SK-MEL-5 (cell line): Measurements from ENCODE around the gene ARL13B. TPM values are rescaled to one million over a fixed set of nuclear protein-coding genes. Genes with fewer than 3 reads are reported as not detected.
"Not testable (repeated sequence)": the region's sequence is repeated elsewhere in the genome, so short reads cannot be mapped to it uniquely, and the experiment has no call there.

Source experiments
- DNase-seq: peaks from one replicate; pipeline ENCODE4 v3.0.0-alpha.2; 2016; ENCODE audit warnings: low read depth, low spot score
- in situ Hi-C: cut with HindIII; loops from 2 replicates; pipeline ENCODE4 v1.10.0; 2016; ENCODE audit warnings: low sequenced_read_pairs, high pct_unique_total_duplicates, low pct_unique_long_range_greater_than_20kb
- total RNA-seq: library from RNA; depleted of rRNA; stranded (reverse); fragments of >200 nt; shearing (Covaris generic); gene quantifications from 2 replicates; pipeline ENCODE4 v1.2.3, GENCODE V29; 2014

The ARL13B gene
- total RNA-seq, 1 experiment from 2014 or later: 11.8 TPM

DNA sequence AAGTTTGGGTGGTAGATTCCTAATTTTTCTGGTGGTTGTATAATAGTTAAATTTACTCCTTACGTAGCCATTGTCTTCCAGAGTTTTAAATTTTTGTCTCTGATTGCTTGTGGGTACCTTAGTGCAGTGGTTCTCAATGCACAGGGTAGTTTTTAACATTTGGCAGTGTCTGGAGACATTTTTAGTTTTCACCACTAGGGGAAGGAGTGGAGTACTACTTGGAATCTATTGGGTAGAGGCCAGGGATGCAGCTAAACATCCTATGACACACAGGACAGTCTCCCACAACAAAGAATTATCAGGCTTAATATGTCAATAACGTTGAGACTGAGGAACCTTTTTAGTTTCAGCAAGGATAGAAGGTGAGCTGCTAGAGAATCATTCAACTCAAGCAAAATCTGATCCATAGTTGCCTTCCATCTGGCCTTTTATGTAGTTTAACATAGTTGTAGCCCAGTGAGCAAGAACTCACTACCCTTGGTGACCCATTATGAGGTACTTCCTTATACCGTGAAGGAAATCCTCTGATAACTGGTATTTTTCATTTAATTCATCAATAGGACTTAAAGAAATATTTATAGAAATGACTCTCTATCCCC is 57.1 kb downstream of the ARL13B start:
- in situ Hi-C loops: no loop called here
- peak; percentile 72 for DNase-seq

DNA sequence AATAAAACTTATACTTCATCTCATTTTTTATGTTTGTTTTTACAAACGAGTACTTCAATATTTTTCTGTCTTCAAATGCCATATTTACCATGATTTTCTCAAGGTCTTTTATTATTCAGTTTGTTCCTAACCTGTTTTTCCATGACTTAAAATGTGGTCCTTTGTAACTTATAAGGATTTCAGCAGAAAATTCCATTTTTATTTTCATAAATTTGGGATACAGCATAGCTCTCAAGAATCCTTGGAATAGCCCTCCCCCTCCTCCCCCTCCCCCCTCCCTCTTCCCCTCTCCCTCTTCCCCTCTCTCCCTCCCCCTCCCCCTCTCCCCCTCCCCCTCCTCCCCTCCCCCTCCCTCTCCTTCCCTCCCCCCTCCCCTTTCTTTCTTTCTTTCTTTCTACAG is 63.3 kb downstream of the ARL13B start:
- in situ Hi-C loops: no loop called here
- no peak for DNase-seq

DNA sequence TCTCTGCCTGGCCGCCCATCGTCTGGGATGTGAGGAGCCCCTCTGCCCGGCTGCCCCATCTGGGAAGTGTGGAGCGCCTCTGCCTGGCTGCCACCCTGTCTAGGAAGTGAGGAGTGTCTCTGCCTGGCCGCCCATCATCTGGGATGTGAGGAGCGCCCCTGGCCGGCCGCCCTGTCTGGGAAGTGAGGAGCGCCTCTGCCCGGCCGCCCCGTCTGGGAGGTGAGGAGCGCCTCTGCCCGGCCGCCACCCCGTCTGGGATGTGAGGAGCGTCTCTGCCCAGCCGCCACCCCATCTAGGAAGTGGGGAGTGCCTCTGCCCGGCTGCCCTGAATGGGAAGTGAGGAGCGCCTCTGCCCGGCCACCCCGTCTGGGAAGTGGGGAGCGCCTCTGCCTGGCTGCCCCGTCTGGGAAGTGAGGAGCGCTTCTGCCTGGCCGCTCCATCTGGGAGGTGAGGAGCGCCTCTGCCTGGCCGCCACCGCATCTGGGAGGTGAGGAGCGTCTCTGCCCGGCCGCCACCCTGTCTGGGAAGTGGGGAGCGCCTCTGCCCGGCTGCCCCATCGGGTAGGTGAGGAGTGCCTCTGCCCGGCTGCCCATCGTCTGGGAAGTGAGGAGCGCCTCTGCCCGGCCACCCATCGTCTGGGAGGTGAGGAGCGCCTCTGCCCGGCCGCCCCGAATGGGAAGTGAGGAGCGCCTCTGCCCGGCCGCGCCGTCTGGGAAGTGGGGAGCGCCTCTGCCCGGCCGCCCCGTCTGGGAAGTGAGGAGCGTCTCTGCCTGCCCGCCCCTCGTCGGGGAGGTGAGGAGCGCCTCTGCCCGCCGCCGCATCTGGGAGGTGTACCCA is 64.4 kb downstream of the ARL13B start:
- DNase-seq, in situ Hi-C loops: not testable (repeated sequence)

DNA sequence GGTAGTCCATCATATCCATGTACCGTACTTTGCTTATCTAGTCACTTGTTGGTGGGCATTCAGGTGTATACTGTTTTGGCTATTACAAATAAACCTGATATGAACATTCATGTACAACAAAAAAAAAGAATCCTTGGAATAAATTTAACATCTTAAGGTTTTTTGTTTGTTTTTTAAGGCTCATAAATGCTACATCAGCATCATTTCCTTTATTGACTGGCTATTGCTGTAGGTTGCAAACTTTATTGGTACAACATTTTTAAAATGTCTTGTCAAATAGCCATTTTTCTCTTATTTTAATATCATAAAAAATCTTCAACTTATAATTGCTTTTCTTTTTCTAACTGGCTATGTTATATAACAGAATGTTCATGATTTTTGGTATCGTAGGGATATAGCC is 66.6 kb downstream of the ARL13B start:
- no peak for DNase-seq
- in situ Hi-C loops: no loop called here

DNA sequence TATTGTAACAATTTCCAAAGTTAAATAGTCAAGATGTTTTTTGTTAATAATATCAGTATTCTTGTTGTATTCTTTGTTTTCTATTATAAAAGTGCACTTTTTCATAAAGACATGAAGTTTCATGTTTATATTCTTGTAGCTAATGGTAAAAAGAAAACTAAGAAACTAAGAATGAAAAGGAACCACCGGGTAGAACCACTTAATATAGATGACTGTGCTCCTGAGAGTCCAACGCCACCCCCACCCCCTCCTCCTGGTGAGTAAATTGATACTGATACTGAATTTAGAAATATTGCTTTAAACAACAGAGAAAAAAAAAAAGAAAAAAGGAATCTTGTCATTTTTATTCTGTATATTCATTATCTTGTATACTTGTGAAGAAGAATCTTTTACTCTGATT is 69.3 kb downstream of the ARL13B start:
- in situ Hi-C loops: no loop called here
- no peak for DNase-seq

DNA sequence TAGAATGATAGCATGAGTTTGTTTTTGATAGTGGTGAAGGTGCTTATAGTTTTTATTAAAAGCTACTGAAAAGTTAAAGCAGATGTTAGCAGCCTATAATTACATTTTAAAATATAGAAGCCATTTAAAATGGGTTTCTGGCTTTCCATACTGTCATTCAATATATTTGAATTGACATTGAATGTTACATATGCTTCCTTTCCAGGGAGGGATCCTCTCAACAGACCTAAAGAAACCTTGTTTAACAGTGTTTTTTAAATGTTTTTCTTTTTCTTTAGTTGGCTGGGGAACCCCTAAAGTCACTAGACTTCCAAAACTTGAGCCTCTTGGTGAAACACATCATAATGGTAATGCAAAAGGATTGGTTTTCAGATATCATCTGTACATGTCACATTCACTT is 70.6 kb downstream of the ARL13B start:
- in situ Hi-C loops: no loop called here
- no peak for DNase-seq

DNA sequence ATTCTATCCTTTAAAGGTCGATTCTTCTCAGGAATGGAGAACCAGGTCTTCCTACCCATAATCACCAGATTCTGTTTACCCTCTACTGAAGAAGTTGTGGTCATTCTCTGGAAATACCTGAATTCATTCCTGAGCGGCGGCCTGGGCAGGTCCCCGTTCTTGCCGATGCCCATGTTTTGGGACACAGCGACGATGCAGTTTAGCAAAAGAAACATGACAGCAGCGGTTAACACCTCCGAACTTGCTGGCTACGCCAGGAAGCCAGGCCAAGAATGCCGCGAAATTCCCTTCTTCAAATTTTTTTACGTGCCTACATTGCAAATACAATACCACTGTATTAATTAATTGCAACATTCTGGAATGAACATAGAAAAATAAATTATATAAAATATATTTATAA is 81.3 kb downstream of the ARL13B start:
- no peak for DNase-seq
- in situ Hi-C loops: no loop called here

DNA sequence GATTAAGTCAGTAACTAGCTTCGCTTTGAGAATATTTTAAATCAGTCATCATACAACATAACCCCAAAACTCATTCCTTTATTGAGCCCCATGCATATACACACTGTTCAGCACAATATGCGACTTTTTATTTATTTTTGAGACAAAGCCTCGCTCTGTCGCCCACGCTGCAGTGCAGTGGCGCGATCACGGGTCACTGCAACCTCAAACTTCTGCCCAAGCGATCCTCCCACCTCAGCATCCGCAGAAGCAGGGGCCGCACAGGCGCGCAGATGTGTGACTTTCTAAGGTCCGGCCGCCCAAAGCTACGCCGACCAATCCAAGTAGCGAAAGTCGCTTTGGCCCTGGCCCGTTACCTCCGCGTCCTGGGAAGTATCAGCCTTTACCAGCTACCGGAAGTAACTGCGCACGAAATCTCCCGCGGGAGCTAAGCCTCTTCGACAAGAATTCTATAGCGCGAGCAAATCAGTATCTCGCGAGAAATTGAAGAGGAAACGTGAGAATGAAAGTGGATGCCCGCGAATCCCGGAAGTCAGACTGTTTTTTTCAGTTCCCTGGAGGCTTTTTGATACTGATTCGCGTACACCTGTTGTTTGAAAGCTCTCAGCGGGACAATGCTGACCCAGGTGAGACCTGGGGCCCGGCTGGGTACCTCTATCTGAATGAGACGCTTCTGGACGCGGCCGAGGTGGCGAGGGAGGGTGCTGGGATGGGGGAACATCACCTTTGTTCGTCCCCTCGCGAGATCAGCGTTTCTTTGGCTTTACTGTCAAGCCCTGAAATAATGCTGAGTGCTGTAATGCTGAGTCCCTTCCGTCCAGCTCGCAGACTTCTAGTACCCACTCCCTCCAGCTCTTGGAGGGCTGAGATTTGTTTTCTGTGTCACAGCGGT is 82.8 kb downstream of the ARL13B start, which contains the start of the genes DHFR2 and NSUN3:
Gene DHFR2 (minus strand): TSS at position 404 of the 892 bp plus-strand sequence. CDS start 1,405 bp downstream, outside the sequence.
Gene NSUN3 (plus strand): TSS at position 549 of the 892 bp plus-strand sequence. CDS start 66 bp downstream, at position 615.
- in situ Hi-C loops: no loop called here
- peak; percentile 98 for DNase-seq

DNA sequence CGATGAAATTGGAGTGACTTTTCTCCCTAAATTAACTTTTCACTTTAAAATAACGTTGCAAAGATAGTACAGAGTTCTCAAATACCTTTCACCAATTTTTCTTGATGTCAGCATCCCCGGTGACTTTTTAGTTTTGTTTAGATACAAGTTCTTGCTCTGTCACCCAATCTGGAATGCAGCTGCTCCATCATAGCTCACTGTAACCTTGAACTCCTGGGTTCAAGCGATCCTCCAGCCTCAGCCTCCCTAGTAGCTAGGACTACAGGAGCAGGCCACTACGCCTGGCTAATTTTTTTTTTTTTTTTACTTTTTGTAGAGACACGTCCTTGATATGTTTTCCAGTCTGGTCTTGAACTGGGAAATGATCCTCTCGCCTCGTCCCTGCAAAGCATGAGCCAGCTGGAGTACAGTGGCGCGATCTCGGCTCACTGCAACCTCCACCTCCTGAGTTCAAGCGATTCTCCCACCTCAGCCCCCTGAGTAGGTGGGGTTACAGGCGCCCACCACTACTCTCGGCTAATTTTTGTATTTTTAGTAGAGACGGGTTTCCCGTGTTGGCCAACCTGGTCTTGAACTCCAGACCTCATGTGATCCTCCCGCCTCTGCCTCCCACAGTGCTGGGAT is 83.7 kb downstream of the ARL13B start:
- in situ Hi-C loops: no loop called here
- DNase-seq: no peak

DNA sequence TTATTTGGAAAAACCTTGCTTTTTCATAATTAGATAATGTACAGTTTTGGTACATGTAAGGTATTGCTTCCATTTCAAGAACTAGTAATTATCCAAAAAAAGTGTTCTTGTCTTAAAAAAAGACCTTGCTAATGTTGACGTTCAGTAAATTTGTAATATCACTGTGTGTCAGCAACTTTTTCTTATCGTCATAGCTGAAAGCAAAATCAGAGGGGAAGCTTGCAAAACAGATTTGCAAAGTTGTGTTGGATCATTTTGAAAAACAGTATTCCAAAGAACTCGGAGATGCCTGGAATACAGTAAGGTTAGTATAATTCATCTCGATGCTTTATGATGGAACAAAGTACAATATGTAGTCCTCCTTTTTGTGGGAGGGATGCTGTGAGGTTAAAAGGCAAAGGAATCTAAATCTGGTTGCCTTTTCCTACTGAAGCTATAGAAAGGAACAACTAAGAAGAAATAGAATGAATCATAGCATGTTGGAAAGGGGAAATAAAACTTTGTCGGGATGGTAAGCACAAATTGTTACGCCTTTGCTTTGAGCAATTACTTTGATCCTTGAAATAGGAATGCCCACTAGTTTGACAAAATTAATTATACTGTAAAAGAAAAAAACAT is 84.4 kb downstream of the ARL13B start:
- no peak for DNase-seq
- in situ Hi-C loops: no loop called here

DNA sequence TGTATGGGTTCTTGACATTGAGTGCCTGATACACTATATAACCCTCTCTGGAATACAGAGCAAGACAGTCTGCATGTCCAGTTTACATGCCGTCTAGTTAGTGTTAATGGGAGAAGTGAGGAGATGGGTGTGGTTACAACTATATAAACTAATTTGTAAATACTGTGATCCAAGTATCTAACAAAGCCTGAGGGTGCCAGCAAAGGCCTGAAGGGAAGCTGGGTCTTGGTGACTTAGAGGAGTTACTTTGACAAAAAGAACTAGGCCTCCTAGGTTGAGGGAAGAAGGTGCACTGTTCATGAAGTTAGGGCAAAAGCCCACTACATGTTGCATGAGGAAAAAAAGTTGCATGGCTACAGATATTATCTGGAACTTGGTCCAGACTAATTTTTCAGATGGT is 85.2 kb downstream of the ARL13B start:
- DNase-seq: no peak
- in situ Hi-C loops: no loop called here

DNA sequence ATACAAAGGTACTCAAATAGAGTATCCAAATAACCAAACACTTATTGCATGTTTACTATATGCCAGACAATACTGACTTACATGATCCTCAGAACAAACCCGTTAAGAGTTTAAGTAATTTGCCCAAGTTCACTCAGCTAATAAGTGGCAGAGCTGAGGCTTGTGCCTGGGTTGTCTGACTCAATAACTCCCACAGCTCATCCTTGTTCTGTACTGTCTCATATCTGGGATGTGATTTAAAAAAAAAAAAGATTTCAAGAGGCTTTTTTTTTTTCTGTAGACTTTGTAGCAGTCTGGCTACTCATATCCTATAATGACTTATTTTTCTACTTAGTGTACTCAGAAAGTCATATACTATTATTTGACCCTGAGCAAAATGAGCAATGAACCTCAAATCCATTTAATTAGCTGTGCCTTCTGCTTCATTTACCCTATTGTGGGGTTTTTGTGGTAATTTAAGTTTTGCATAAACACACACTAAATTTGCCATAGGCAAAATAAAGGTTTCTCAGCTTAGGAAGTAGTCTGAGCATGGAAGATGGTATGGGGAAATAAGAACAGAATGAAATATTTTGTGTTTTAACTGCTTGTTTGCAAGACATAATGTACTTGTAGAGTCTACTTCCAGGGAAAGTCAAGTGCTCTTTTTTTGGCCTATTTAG is 86.0 kb downstream of the ARL13B start:
- in situ Hi-C loops: no loop called here
- DNase-seq: no peak

DNA sequence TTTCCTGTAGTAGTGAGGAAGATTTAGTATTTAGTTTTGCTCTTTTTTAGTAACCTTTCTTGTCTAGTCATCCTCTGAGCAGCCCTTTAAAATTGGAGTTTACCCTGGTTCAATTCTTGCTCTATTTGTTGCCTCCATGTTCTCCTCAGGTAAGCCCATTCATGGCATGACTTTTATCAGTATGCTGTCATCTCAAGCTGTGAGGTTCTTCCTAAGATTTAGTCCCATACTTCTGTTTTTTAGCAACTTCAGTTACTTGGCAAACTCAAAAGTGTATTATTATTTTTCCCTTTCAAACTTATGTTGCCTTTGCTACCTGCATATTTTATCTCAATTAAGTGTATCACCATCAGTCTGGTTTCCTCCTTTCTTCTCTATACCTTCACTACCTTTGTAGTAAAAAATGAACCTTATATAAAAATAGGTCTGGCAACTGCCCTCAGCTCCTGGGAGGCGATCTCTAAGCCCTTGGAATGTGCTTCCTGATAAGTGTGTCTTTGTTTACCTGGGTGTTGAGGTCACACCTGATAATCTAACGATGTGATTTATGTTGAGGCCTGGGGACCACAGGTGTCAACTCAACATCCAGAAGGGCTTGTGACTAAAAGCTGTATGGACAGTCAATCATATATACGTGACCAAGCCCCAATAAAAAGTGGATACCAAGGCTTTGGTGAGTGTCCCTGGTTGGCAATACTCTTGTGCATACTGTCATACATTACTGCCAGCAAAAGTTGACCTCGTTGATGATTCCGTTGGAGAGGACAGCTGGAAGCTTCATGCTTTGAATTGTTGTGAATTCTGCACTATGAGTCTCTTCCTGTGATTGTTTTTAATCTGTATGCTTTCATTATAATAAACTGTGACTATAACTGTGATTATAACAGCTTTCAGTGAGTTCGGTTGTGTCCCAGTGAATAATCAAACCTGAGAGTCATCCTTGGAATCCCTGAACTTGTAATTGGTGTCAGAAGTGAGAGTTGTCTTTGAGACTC is 86.8 kb downstream of the ARL13B start:
- DNase-seq: no peak
- in situ Hi-C loops: no loop called here

DNA sequence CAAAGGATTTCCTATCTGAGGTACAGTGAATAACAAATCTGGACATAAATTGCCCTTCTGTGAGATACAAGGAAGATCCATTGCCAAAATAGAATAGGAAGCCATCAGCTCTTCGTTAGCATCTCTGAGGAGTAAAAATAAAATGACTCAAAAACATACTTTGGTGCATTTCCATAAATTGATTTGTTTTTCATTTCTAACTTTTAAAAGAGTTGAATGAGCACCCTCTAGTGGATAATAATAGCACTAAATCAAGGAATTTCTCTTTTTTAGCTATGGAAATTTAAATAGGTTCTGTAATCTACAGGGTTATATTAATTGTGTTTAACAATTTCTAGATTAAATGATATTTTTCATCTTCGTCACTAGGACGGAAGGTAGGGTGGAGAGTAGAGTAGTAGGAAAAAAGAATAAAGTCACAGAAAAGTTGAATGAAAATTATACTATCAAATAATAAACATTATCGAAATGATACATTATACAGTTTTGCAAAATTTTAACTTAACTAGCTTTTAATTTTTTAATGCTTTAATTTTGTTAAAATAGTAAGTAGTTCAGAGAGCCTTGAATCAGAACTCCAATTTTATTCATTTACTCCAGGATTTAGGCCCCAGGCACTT is 89.3 kb downstream of the ARL13B start:
- in situ Hi-C loops: no loop called here

DNA sequence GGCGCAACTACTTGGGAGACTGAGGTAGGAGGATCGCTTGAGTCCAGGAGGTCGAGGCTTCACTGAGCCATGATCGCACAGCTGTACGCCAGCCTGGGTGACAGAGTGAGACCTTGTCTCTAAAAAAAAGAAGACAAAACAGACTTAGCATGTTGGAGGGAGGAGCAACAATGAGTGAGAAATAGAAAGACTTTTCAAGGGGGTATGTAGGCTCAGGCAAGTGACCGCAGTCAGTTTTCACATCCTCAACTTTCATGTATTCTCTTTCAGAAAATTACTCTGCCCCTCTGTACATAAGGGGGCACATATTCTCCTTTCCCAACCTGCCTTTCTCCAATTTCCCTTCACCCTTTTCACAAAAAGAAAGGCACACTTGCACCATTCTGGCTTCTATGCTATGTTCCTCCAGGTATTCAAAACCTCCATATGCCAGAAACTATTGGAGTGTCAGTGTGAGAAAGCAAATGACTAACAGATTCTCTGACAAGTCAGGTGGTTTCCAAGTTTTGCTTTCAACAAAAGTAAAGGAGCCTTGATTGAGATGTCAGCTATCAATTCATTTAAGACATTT is 90.5 kb downstream of the ARL13B start:
- no peak for DNase-seq
- in situ Hi-C loops: no loop called here

More for the DNA sequence above, 89.3 kb downstream of the ARL13B start:
- DNase-seq: peak; percentile 42
